Esophagus (tissue), 2 donors: ENCODE measurements around the gene GPR141. TPM values are rescaled to one million over a fixed set of nuclear protein-coding genes. Genes with fewer than 3 reads are reported as not detected.

Source experiments
- H3K27ac ChIP-seq, 2 donors: one replicate each; pipeline ENCODE4 v1.5.1; 2013; ENCODE audit warnings: low read depth in 2 of 2, mild to moderate bottlenecking in 2 of 2, inconsistent platforms in 1 of 2, low read length in 1 of 2, moderate library complexity in 1 of 2
- H3K27me3 ChIP-seq, 2 donors: one replicate each; pipeline ENCODE4 v1.6.1; 2013; ENCODE audit warnings: low read length in 2 of 2, control low read depth in 1 of 2, mild to moderate bottlenecking in 1 of 2; ENCODE audit not compliant: insufficient read depth in 2 of 2, control insufficient read depth in 1 of 2
- H3K36me3 ChIP-seq, 2 donors: one replicate each; pipeline ENCODE4 v1.6.1; 2013; ENCODE audit warnings: low read length in 1 of 2; ENCODE audit not compliant: control insufficient read depth in 2 of 2, insufficient read depth in 2 of 2
- H3K4me1 ChIP-seq, 2 donors: one replicate each; pipeline ENCODE4 v1.6.1; 2013; ENCODE audit warnings: low read length in 1 of 2; ENCODE audit not compliant: control insufficient read depth in 2 of 2, insufficient read depth in 2 of 2
- H3K4me3 ChIP-seq, 2 donors: one replicate each; pipeline ENCODE4 v1.5.1; 2013; ENCODE audit warnings: low read length in 2 of 2, mild to moderate bottlenecking in 2 of 2, low read depth in 1 of 2, moderate library complexity in 1 of 2
- H3K9me3 ChIP-seq, 2 donors: one replicate each; pipeline ENCODE4 v1.6.1; 2013; ENCODE audit warnings: mild to moderate bottlenecking in 2 of 2, low read depth in 1 of 2, low read length in 1 of 2, moderate library complexity in 1 of 2; ENCODE audit not compliant: control insufficient read depth in 2 of 2, insufficient read depth in 1 of 2
- WGBS, 2 donors: extraction: QIAGEN DNeasy Blood & Tissue Kit; methylation state at CpG; one replicate each; pipeline ENCODE4 v1.1.7; 2013; 5-methylcytosine and 5-hydroxymethylcytosine counted together
- polyA plus RNA-seq, 2 donors: library from polyadenylated mRNA; stranded (reverse); fragments of 200-250 nt; gene quantifications; one replicate each; pipeline ENCODE4 v1.2.3, GENCODE V29; 2013
- donor health status: healthy with polysubstance abuse.
- donor health status: Bipolar disorder and iron deficiency.

The GPR141 gene
- polyA plus RNA-seq, 2 donors, result 0.20 to 0.35 TPM

DNA sequence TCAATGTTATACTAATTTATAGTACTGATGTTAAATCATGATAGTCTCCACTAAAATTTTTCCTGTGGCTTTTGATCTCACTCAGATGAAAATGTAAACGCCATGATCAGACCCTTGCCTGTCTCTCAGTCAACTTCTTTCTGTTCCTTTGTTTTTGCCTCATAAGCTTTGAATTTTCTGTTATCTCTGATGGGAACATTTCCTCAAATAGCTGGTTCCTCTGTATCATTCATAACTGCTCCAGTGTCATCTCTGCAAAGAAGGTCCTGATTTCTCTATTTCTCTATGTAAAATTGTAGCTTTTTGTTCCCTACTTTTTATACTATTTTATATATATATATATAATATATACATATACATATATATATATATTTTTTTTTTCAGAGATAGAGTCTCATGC lies 67.5 kb downstream of the GPR141 start:
- no peak overlapping the region for H3K4me3 ChIP-seq
- no peaks in the 10 kb centered on the region for H3K9me3 ChIP-seq
- no peaks in the 10 kb centered on the region for H3K4me1 ChIP-seq
- H3K36me3 ChIP-seq, result no peaks in the 10 kb centered on the region
- no peak overlapping the region for H3K27ac ChIP-seq
- 64 to 80% methylated on average over 1 of the region's 1 CpG for WGBS, 2 donors
- H3K27me3 ChIP-seq, result no peaks in the 10 kb centered on the region

DNA sequence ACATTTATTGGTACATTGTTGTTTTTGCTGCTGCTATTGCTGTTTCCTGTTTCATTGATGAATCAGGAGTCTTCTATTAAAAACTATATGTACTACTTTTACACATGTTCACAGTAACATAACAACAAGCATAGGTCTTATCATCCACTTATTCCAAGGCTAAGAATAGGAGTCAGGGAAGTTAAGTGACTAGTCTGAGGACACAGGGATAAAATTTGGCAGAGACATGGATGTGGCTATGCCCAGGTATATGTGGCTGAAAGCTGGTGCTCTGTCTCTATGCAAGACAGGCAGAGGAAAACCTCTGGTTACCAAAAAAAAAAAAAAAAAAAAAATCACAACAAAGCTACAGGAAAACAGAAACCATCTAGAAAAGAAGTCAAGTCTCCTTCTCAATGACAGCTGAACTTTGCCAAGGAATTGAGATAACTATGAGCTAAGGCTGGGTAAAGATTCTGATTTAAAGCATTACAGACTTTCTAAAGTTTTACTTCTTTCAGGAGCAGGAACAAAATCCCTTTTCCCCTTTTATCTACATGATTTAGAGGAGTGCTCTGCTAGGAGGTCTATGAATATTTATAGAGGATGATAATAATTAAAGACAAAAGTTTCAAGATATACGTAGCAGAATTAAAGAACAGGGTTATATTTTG lies 70.0 kb downstream of the GPR141 start:
- Histone ChIP-seq H3K27me3 (no peaks in the 10 kb centered on the region), H3K4me1 (no peaks in the 10 kb centered on the region), H3K36me3 (no peaks in the 10 kb centered on the region), H3K9me3 (peaks cover 0 to 2% of the 10 kb centered on the region in 2 donors), H3K27ac (no peak overlapping the region), H3K4me3 (no peak overlapping the region)
- WGBS, 2 donors, result 69 to 86% methylated on average over 1 of the region's 1 CpG

DNA sequence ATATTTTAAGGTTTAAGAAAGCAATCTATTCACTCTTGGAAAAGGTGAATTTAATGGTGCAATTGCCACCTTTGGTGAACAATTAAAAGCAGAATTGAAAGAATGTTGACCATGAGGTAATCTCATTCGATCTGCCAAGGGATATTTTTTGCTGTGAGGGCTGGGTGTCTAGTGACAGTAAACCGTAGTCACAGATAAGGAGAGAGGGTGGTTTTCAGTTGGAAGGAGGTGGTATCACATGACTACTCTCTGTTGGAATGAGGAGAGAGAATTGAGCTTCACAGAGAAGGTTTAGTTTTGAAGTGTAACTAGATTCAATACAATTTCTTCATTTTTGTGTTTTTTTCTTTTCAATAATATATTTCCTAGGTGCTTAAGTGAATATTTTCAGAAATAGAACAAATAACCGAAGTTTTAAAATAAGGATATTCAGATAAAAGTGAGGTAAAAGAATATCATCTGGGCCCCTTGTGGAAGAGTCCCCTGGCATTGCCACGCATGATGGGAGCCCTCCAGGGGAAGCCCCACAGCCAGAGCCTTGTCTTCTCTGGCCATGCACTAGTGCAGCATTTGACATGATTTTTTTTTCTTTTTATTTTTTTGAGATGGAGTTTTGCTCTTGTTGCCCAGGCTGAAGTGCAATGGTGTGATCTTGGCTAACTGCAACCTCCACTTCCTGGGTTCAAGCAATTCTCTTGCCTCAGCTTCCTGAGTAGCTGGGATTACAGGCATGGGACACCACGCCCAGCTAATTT lies 73.4 kb downstream of the GPR141 start:
- no peaks in the 10 kb centered on the region for H3K27me3 ChIP-seq
- WGBS, 2 donors, result 55 to 70% methylated on average over 5 of the region's 5 CpGs

DNA sequence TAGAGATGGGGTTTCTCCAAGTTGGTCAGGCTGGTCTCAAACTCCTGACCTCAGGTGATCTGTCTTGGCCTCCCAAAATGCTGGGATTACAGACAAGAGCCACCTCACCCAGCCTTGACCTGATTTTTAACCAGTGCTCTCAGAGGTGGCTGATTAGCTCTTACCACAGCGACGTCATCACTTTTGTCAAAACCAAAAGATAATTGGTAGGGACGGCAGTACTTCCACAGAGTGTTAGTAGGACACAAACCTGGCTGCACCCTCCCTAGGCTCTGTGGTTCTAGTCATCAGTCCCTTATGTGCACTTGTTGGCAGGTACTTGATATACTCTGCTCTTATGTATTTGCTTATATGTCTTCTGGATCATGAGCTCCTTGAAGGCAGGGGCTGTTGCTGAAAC lies 74.0 kb downstream of the GPR141 start:
- no peak overlapping the region for H3K4me3 ChIP-seq
- 91 to 93% methylated on average over 3 of the region's 3 CpGs for WGBS, 2 donors
- peaks cover 0 to 2% of the 10 kb centered on the region in 2 donors for H3K9me3 ChIP-seq
- H3K27me3 ChIP-seq, result no peaks in the 10 kb centered on the region
- no peak overlapping the region for H3K27ac ChIP-seq
- H3K4me1 ChIP-seq, result no peaks in the 10 kb centered on the region
- H3K36me3 ChIP-seq, result no peaks in the 10 kb centered on the region

More for the DNA sequence above, 73.4 kb downstream of the GPR141 start:
- Histone ChIP-seq H3K4me1 (no peaks in the 10 kb centered on the region), H3K4me3 (no peak overlapping the region), H3K27ac (no peak overlapping the region), H3K9me3 (peaks cover 0 to 2% of the 10 kb centered on the region in 2 donors), H3K36me3 (no peaks in the 10 kb centered on the region)

DNA sequence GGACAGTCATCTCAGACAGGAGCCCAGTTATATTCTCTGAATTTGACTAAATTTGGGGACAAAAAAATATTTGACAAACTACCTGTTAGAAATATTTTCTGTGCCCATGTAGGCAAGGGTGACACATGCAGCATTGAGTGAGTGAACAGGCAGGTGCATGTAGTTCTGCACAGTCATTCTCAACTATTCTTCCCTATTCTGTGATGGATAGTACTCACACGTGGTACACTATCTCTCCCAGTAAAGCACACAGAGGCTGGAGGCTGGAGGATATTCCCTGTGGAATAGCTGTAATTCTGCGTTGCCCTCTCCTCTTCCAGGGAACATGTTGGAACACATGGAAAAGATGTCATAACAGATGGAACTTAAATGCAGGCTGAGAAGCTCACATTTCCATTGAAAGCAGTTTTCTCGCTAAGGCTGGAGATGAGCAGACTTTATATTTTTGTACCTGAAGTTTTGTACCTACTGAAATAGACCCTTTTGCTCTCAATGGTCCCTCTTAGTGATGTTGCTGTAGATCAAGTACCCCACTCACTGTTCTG lies 75.0 kb downstream of the GPR141 start:
- WGBS, 2 donors, result 70 to 76% methylated on average over 3 of the region's 3 CpGs
- Histone ChIP-seq H3K4me1 (no peaks in the 10 kb centered on the region), H3K36me3 (no peaks in the 10 kb centered on the region), H3K27ac (no peak overlapping the region), H3K4me3 (no peak overlapping the region), H3K9me3 (peaks cover 5 to 7% of the 10 kb centered on the region in 2 donors), H3K27me3 (no peaks in the 10 kb centered on the region)

DNA sequence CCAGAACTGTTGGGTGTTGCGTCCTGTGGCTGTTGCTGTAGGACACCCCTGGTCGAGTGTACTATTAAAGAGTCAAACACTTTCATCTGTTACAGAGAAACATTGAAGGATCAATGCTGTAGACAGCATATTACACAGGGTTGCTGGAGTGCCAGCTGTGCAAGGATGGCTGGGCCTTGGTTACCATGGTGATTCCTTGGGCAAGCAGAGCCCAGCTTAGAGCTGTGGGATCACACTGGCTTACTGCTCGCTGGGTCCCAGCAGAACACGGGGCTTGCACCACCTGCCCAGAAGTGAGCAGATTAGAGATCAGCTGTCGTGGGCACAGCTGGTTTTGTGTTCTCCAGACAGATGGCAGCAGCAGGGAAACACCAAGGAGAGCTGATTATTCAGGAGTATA lies 76.0 kb downstream of the GPR141 start:
- 43 to 58% methylated on average over 5 of the region's 5 CpGs for WGBS, 2 donors
- no peak overlapping the region for H3K27ac ChIP-seq
- no peak overlapping the region for H3K4me3 ChIP-seq
- H3K9me3 ChIP-seq, result peaks cover 5 to 7% of the 10 kb centered on the region in 2 donors
- H3K36me3 ChIP-seq, result no peaks in the 10 kb centered on the region
- no peaks in the 10 kb centered on the region for H3K27me3 ChIP-seq
- H3K4me1 ChIP-seq, result no peaks in the 10 kb centered on the region

DNA sequence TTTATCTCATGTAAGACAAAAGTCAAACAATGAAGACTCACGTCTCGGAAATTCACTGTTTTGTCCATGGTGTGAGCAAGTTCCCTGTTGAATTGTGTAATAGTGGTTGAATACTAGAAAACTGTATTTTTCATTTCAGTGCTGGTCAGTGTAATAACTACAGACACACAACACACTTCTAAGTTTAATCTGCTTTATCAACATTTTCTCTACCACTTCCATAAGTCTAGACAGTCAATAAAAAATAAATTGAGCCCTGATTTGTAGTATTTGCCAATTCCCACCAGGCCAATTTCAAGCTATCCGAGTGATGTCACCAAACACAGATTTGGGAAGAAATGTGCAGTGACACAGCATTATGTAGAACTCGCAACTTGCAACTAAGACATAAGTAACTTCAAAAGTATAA lies 81.9 kb downstream of the GPR141 start:
- Histone ChIP-seq H3K36me3 (no peaks in the 10 kb centered on the region), H3K27ac (no peak overlapping the region), H3K4me3 (no peak overlapping the region), H3K9me3 (peaks cover 5% of the 10 kb centered on the region in 2 donors), H3K27me3 (no peaks in the 10 kb centered on the region), H3K4me1 (no peaks in the 10 kb centered on the region)
- WGBS, 2 donors, result 66 to 71% methylated on average over 4 of the region's 4 CpGs

DNA sequence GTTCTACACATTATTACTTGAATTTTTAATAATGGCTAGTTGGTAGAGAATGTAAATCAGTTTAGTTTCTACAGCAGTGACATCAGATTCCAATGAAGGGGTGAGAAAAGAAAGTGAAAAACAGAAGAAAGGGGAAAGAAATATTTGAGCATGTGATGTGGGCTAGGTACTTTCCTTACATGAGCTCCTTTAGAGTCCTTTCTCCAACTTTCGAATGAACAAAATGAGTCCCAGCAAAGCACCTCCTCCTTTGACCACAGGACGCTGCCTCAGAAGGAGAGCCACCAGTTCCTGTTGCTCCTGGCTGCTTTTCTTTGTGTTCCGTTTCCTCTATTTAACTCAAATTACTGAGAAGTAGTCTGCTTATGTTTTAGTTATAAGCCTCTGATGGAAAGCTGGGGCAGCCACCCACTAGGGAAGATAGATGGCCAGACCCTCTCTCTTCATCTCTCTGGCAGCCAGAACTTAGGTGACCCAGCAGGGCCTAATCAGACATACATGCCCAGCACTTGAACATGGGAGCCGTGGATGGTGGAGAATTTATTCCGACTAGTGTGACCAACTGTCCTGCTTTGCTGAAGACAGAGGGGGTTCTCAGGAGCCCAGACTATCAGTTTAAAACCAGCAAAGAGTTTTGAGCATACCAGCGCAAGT lies 82.4 kb downstream of the GPR141 start:
- no peak overlapping the region for H3K4me3 ChIP-seq
- H3K4me1 ChIP-seq, result no peaks in the 10 kb centered on the region
- H3K27me3 ChIP-seq, result no peaks in the 10 kb centered on the region
- peaks cover 5% of the 10 kb centered on the region in 2 donors for H3K9me3 ChIP-seq
- H3K36me3 ChIP-seq, result no peaks in the 10 kb centered on the region
- WGBS, 2 donors, result 65 to 76% methylated on average over 6 of the region's 6 CpGs
- H3K27ac ChIP-seq, result no peak overlapping the region

DNA sequence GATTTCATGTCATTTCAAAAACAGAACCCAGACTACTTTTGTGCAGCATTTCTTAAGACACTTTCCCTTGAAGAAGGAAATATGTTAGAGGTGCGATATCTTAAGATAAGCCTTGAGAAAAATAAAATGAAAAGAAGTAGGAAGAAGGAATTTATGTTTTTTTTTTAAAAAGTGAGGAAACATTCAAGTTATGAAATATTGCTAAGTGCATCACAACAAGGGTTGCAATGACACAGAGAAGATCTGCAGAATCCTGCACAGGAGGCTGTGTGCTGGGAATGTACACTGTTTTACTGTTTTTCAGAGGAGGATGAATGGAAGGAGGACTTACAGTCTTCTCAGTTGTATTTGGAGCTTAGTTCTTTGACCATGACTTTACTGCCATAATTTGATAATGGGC lies 85.0 kb downstream of the GPR141 start:
- H3K27ac ChIP-seq, result no peak overlapping the region
- no peaks in the 10 kb centered on the region for H3K4me1 ChIP-seq
- no peaks in the 10 kb centered on the region for H3K36me3 ChIP-seq
- 91 to 95% methylated on average over 1 of the region's 1 CpG for WGBS, 2 donors
- no peaks in the 10 kb centered on the region for H3K9me3 ChIP-seq
- H3K4me3 ChIP-seq, result no peak overlapping the region
- no peaks in the 10 kb centered on the region for H3K27me3 ChIP-seq
